ENCODE measurements around the gene MOB4.
"Not testable (repeated sequence)": the region's sequence is repeated elsewhere in the genome, so short reads cannot be mapped to it uniquely, and the experiment has no call there.

MOB4 gene

DNA sequence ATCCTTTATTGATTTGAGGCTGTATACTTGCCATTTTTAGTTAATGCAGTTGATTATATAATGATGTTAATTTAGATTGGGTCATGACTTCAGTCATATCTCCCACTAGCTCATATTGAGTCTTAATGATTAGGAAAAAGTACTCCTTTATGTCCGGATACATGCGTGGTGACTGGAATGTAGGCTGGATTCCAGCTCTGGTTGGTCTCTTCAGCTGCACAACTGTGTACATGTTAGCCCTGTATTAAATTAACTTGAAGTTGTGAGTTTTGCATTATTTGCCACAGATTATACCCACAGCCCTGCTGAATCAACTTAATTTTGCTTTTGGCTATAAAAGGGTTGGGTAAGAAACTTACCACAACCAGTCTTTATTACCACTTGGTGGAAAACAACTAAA is 22.5 kb downstream of the MOB4 start:
- Histone ChIP-seq H3K9me3 (ENCODE audit: control insufficient read depth, low read length) (no peaks in the 10 kb centered on the region), H3K4me3 (ENCODE audit: low read depth, low read length) (no peak overlapping the region), H2AFZ (no peak overlapping the region), H3K27ac (no peak overlapping the region), H3K36me3 (ENCODE audit: control insufficient read depth, insufficient read depth, low read length) (no peaks in the 10 kb centered on the region), H3K79me2 (peaks cover 21% of the 10 kb centered on the region), H3K4me1 (no peaks in the 10 kb centered on the region), H3K9ac (no peak overlapping the region), H3K27me3 (ENCODE audit: control insufficient read depth, insufficient read depth, low read length) (no peaks in the 10 kb centered on the region), H3K4me2 (ENCODE audit: low read length) (no peak overlapping the region)
- TF ChIP-seq CTCF (IDR thresholded peaks at IDR 0.05), result no peak

DNA sequence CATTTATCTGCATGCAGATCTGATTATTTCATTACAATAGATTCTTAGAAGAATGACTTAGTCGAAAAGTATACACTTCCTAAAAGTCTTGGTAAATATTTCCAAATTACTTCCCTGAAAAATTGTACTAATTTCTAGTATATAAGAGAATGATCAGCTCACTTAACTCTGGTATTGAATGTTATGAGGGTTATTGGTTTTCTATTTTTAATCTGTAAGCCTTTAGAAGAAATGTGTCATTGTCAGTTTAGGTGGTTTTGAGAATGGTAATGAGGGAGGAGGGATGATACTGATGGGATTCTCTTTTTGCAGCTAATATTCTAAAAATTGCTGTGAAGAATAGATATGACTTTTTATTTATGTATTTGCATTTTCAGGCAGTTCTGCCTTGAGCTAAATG is 23.9 kb downstream of the MOB4 start:
- H3K9ac ChIP-seq, result no peak overlapping the region
- H3K27me3 ChIP-seq (ENCODE audit: control insufficient read depth, insufficient read depth, low read length), result no peaks in the 10 kb centered on the region
- H3K79me2 ChIP-seq, result peaks cover 25% of the 10 kb centered on the region
- H3K27ac ChIP-seq, result no peak overlapping the region
- no peaks in the 10 kb centered on the region for H3K9me3 ChIP-seq (ENCODE audit: control insufficient read depth, low read length)
- no peak overlapping the region for H3K4me3 ChIP-seq (ENCODE audit: low read depth, low read length)
- no peaks in the 10 kb centered on the region for H3K36me3 ChIP-seq (ENCODE audit: control insufficient read depth, insufficient read depth, low read length)
- H3K4me2 ChIP-seq (ENCODE audit: low read length), result no peak overlapping the region
- no peaks in the 10 kb centered on the region for H3K4me1 ChIP-seq
- no peak for TF ChIP-seq CTCF (IDR thresholded peaks at IDR 0.05)
- no peak overlapping the region for H2AFZ ChIP-seq

DNA sequence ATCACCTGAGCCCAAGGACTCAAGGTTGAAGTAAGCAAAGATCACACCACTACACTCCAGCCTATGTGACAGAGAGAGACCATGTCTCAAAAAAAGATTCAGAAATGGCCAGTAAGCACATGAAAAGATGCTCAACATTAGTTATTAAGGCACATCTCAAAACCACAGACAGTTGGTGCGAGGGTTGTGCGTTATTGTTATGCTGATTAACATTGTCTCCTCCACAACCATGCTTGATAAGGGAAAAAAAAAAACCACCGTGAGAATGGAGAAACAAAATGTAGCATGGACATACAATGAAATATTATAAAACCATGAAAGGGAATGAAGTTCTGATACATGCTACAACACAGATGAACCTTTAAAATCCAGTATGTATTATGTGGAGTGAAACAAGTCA is 27.3 kb downstream of the MOB4 start:
- no peaks in the 10 kb centered on the region for H3K36me3 ChIP-seq (ENCODE audit: control insufficient read depth, insufficient read depth, low read length)
- no peak overlapping the region for H3K9ac ChIP-seq
- TF ChIP-seq CTCF (IDR thresholded peaks at IDR 0.05), result no peak

GRCh38 chr2:197547163-197547900 is 31.5 kb downstream of the MOB4 start:
- H3K4me3 ChIP-seq (ENCODE audit: low read depth, low read length), result no peak overlapping the region
- H3K9me3 ChIP-seq (ENCODE audit: control insufficient read depth, low read length), result no peaks in the 10 kb centered on the region
- no peak overlapping the region for H2AFZ ChIP-seq
- H3K4me1 ChIP-seq, result no peaks in the 10 kb centered on the region
- TF ChIP-seq CTCF (IDR thresholded peaks at IDR 0.05), result no peak
- H3K9ac ChIP-seq, result no peak overlapping the region
- H3K27me3 ChIP-seq (ENCODE audit: control insufficient read depth, insufficient read depth, low read length), result no peaks in the 10 kb centered on the region
- no peak overlapping the region for H3K27ac ChIP-seq
- H3K36me3 ChIP-seq (ENCODE audit: control insufficient read depth, insufficient read depth, low read length), result no peaks in the 10 kb centered on the region
- H3K4me2 ChIP-seq (ENCODE audit: low read length), result no peak overlapping the region
- peaks cover 12% of the 10 kb centered on the region for H3K79me2 ChIP-seq

More for the DNA sequence above, 27.3 kb downstream of the MOB4 start:
- Histone ChIP-seq H3K4me1 (no peaks in the 10 kb centered on the region), H3K9me3 (ENCODE audit: control insufficient read depth, low read length) (no peaks in the 10 kb centered on the region), H3K4me2 (ENCODE audit: low read length) (no peak overlapping the region), H3K79me2 (peaks cover 15% of the 10 kb centered on the region), H2AFZ (no peak overlapping the region), H3K27ac (no peak overlapping the region), H3K27me3 (ENCODE audit: control insufficient read depth, insufficient read depth, low read length) (no peaks in the 10 kb centered on the region), H3K4me3 (ENCODE audit: low read depth, low read length) (no peak overlapping the region)

- H3K4me1 ChIP-seq, result no peaks in the 10 kb centered on the region
These were observed 32.7 kb downstream of the MOB4 start for GRCh38 chr2:197548582-197548981.

DNA sequence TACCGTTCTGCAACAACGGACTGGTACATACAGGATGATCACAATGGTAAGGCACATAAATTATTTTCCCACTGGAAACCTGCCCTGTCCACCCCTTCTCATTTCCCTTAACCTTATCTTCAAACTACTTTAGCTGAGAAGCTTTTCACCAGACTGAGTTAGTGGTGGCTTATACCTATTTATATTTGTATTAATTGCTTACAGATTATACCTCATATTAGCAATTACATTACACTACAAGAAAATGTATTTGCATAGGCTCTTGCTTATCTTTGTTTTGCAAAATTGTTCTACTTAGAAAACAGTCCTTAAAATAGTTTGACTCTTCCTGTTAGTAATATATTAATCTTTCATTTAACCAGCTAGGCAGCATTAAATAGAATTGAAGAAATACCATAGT is 35.4 kb downstream of the MOB4 start:
- not testable (repeated sequence) for H3K4me3 ChIP-seq (ENCODE audit: low read depth, low read length); H2AFZ ChIP-seq; H3K27ac ChIP-seq; H3K27me3 ChIP-seq (ENCODE audit: control insufficient read depth, insufficient read depth, low read length); H3K79me2 ChIP-seq; H3K36me3 ChIP-seq (ENCODE audit: control insufficient read depth, insufficient read depth, low read length); H3K9ac ChIP-seq; H3K9me3 ChIP-seq (ENCODE audit: control insufficient read depth, low read length); H3K4me1 ChIP-seq; H3K4me2 ChIP-seq (ENCODE audit: low read length)

More at GRCh38 chr2:197548582-197548981, 32.7 kb downstream of the MOB4 start:
- TF ChIP-seq CTCF (IDR thresholded peaks at IDR 0.05), result no peak
- H3K27me3 ChIP-seq (ENCODE audit: control insufficient read depth, insufficient read depth, low read length), result no peaks in the 10 kb centered on the region
- H3K79me2 ChIP-seq, result peaks cover 11% of the 10 kb centered on the region
- H3K4me3 ChIP-seq (ENCODE audit: low read depth, low read length), result no peak overlapping the region
- no peak overlapping the region for H3K27ac ChIP-seq
- H3K9me3 ChIP-seq (ENCODE audit: control insufficient read depth, low read length), result no peaks in the 10 kb centered on the region
- no peak overlapping the region for H3K4me2 ChIP-seq (ENCODE audit: low read length)
- no peak overlapping the region for H3K9ac ChIP-seq
- H3K36me3 ChIP-seq (ENCODE audit: control insufficient read depth, insufficient read depth, low read length), result no peaks in the 10 kb centered on the region
- no peak overlapping the region for H2AFZ ChIP-seq
